RWPE2 (cell line): Measurements from ENCODE around the gene LIPH.
"Not testable (repeated sequence)": the region's sequence is repeated elsewhere in the genome, so short reads cannot be mapped to it uniquely, and the experiment has no call there.

Experiments used
- ATAC-seq: fragments of 200-7000 bp; cut with Tn5 transposase; 3 replicates; pipeline ENCODE4 v1.9.1; 2021; ENCODE audit warnings: low read depth
- DNase-seq: peaks from one replicate; pipeline ENCODE4 v3.0.0-alpha.2; 2020; ENCODE audit warnings: low spot score
- H3K27ac ChIP-seq: fragments of 450-650 bp; 2 replicates; pipeline ENCODE4 v1.5.1; 2017; ENCODE audit warnings: mild to moderate bottlenecking; ENCODE audit not compliant: poor library complexity, severe bottlenecking
- H3K27me3 ChIP-seq: fragments of 250-450 bp; sonication (Bioruptor Pico); 2 replicates; pipeline ENCODE4 v1.5.1; 2021; ENCODE audit warnings: mild to moderate bottlenecking, moderate library complexity; ENCODE audit not compliant: insufficient read depth, poor library complexity, severe bottlenecking
- H3K36me3 ChIP-seq: fragments of 250-450 bp; sonication (Bioruptor Pico); 2 replicates; pipeline ENCODE4 v1.5.1; 2020; ENCODE audit warnings: low read depth, mild to moderate bottlenecking, moderate library complexity
- H3K4me1 ChIP-seq: fragments of 250-450 bp; sonication (Bioruptor Pico); 2 replicates; pipeline ENCODE4 v1.5.1; 2021; ENCODE audit warnings: mild to moderate bottlenecking, moderate library complexity; ENCODE audit not compliant: insufficient read depth, poor library complexity, severe bottlenecking
- H3K4me3 ChIP-seq: fragments of 250-450 bp; sonication (Bioruptor Pico); 2 replicates; pipeline ENCODE4 v1.5.1; 2021; ENCODE audit warnings: mild to moderate bottlenecking, moderate library complexity; ENCODE audit not compliant: severe bottlenecking
- H3K9me3 ChIP-seq: fragments of 250-450 bp; sonication (Bioruptor Pico); 2 replicates; pipeline ENCODE4 v1.5.1; 2021; ENCODE audit warnings: mild to moderate bottlenecking, moderate library complexity; ENCODE audit not compliant: severe bottlenecking
- TF ChIP-seq, protein P1 (sequence below): fragments of 450-650 bp; IDR thresholded peaks from one replicate; pipeline ENCODE4 v1.5.1; 2017; ENCODE audit warnings: mild to moderate bottlenecking, moderate library complexity; ENCODE audit not compliant: poor library complexity, severe bottlenecking

The LIPH gene

DNA sequence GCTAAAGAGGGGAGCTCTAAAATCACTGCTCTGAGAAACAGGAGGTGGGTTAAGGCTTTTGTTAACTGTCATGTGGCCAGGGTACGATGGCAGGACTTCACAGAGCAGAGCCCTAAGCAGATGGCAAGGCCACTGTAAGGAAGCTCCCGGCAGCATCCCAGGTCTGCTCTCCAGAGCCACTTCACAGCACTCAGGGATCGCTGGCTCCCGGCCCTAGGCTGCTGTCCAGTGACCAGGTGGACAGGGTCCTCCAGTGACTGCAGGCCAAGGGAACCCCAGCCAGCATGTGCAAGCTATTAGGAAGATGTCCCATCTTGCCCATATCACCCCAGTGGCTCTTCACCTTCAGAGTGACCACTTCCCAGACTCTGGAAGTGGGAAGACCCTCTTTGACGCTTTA, 63.9 kb downstream of the LIPH start:
- Histone ChIP-seq H3K36me3 (peaks cover 34% of the 10 kb centered on the region), H3K27me3 (no peaks in the 10 kb centered on the region), H3K4me3 (no peak overlapping the region), H3K27ac (no peak overlapping the region), H3K9me3 (no peaks in the 10 kb centered on the region), H3K4me1 (no peaks in the 10 kb centered on the region)
- no peak for DNase-seq
- TF ChIP-seq, protein P1, sequence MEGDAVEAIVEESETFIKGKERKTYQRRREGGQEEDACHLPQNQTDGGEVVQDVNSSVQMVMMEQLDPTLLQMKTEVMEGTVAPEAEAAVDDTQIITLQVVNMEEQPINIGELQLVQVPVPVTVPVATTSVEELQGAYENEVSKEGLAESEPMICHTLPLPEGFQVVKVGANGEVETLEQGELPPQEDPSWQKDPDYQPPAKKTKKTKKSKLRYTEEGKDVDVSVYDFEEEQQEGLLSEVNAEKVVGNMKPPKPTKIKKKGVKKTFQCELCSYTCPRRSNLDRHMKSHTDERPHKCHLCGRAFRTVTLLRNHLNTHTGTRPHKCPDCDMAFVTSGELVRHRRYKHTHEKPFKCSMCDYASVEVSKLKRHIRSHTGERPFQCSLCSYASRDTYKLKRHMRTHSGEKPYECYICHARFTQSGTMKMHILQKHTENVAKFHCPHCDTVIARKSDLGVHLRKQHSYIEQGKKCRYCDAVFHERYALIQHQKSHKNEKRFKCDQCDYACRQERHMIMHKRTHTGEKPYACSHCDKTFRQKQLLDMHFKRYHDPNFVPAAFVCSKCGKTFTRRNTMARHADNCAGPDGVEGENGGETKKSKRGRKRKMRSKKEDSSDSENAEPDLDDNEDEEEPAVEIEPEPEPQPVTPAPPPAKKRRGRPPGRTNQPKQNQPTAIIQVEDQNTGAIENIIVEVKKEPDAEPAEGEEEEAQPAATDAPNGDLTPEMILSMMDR: no peak
- ATAC-seq: no peak

DNA sequence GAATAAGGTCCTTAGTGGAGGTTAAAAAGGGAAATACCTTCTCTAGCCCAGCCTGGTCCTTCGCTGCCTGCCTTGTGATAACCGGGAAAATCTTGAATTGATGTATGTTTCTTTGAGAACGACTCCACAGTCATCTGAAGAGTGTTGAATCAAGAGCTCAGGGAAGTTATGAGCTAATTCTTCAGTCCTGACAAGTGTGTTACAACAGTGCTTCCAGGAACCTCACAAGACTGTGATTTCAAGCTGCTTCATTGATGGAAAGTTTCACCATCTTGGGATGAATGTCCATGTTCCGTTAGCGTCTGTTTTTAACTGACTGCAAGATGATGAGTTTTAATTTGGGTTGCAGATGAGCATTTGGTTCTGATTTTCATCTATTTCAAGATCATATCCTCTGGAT, 66.0 kb downstream of the LIPH start:
- no peak for ATAC-seq
- no peak overlapping the region for H3K27ac ChIP-seq
- no peak for DNase-seq
- no peaks in the 10 kb centered on the region for H3K9me3 ChIP-seq
- peaks cover 16% of the 10 kb centered on the region for H3K36me3 ChIP-seq
- H3K27me3 ChIP-seq: no peaks in the 10 kb centered on the region
- no peaks in the 10 kb centered on the region for H3K4me1 ChIP-seq
- TF ChIP-seq, protein P1: no peak
- H3K4me3 ChIP-seq: no peak overlapping the region

GRCh38 chr3:185484296-185484695, 68.1 kb downstream of the LIPH start:
- DNase-seq (no peak), ATAC-seq (no peak)
- H3K36me3 ChIP-seq: peaks cover 4% of the 10 kb centered on the region; the same call in 1 of the 2 replicates
- no peak overlapping the region for H3K4me3 ChIP-seq
- no peaks in the 10 kb centered on the region for H3K27me3 ChIP-seq
- H3K9me3 ChIP-seq: no peaks in the 10 kb centered on the region
- H3K27ac ChIP-seq: no peak overlapping the region
- TF ChIP-seq, protein P1: no peak
- no peaks in the 10 kb centered on the region for H3K4me1 ChIP-seq

DNA sequence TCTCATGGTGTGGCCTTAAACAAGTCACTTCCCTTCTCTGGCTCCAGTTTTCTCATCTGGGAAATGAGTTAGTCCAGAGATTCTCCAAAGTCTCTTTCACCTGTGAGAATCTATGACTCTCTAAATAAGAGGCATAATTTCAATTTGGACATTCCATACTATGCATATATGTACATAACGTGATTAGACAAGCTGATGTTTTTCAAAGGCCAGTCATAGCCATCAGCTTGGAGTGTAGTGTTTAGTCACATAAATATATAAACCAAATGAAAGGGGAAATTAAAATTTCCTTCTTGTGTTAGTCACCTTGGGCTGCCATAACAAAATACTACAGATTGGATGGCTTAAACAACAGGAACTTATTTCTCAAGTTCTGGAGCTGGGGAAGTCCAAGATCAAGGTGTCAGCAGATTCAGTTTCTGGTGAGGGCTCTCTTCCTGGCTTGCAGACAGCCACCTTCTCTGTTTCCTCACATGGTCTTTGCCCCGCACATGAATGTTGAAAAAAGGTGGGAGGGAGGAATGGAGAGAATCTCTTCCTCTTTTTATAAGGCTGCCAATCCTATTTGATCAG, 72.9 kb downstream of the LIPH start:
- Histone ChIP-seq H3K27me3 (no peaks in the 10 kb centered on the region), H3K36me3 (no peaks in the 10 kb centered on the region), H3K9me3 (no peaks in the 10 kb centered on the region), H3K27ac (no peak overlapping the region), H3K4me3 (no peak overlapping the region), H3K4me1 (no peaks in the 10 kb centered on the region)
- TF ChIP-seq, protein P1: no peak
- no peak for DNase-seq
- no peak for ATAC-seq

GRCh38 chr3:185477316-185477715, 75.1 kb downstream of the LIPH start:
- Histone ChIP-seq H3K27me3 (no peaks in the 10 kb centered on the region), H3K27ac (no peak overlapping the region), H3K4me1 (no peaks in the 10 kb centered on the region), H3K36me3 (no peaks in the 10 kb centered on the region), H3K4me3 (no peak overlapping the region), H3K9me3 (no peaks in the 10 kb centered on the region)
- ATAC-seq (no peak), DNase-seq (no peak)
- TF ChIP-seq, protein P1: no peak

DNA sequence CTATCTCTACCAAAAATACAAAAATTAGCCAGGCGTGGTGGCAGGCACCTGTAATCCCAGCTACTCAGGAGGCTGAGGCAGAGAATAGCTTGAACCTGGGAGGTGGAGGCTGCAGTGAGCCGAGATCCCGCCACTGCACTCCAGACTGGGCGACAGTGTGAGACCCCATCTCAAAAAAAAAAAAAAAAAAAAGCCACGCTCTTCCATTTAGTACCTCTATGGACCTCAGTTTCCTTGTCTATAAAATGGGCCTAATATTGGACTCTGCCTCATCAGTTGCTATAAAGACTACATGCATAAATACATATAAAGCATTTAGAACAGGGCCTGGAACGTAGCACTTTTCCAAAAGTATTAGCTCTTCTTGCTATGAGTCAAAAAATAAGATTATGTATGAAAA, 77.5 kb downstream of the LIPH start:
- H3K4me1 ChIP-seq, H3K36me3 ChIP-seq, H3K9me3 ChIP-seq, DNase-seq, ATAC-seq, H3K27ac ChIP-seq, H3K4me3 ChIP-seq, H3K27me3 ChIP-seq: not testable (repeated sequence)
